ENCODE data around the gene TLR6. TPM values are rescaled to one million over a fixed set of nuclear protein-coding genes. Genes with fewer than 3 reads are reported as not detected.
"Not testable (repeated sequence)": the region's sequence is repeated elsewhere in the genome, so short reads cannot be mapped to it uniquely, and the experiment has no call there.

TLR6 gene
- total RNA-seq, 1 donor from 2014 or later, result 1.9 TPM

GRCh38 chr4:38820329-38821061 lies 36.1 kb downstream of the TLR6 start:
- no peak for DNase-seq

GRCh38 chr4:38819569-38819968 lies 37.0 kb downstream of the TLR6 start:
- no peak for DNase-seq

- no peak for DNase-seq
These were observed 38.1 kb downstream of the TLR6 start for GRCh38 chr4:38818441-38818976.

GRCh38 chr4:38815885-38816782 lies 40.5 kb downstream of the TLR6 start:
- no peak for DNase-seq

GRCh38 chr4:38814386-38814785 lies 42.2 kb downstream of the TLR6 start:
- no peak for DNase-seq

GRCh38 chr4:38811297-38811696 lies 45.3 kb downstream of the TLR6 start:
- no peak for DNase-seq

- not testable (repeated sequence) for DNase-seq
These were observed 49.2 kb downstream of the TLR6 start for GRCh38 chr4:38807462-38807861.

- not testable (repeated sequence) for DNase-seq
These were observed 50.4 kb downstream of the TLR6 start for GRCh38 chr4:38806251-38806650.

- DNase-seq, result no peak
These were observed 51.0 kb downstream of the TLR6 start for GRCh38 chr4:38805530-38806145.

GRCh38 chr4:38804654-38805295 lies 51.8 kb downstream of the TLR6 start, which contains the start of gene TLR1:
TSS of gene TLR1 (minus strand) at chr4:38804791. CDS start at chr4:38798831, 5,960 bp downstream.
- peak; percentile 70 for DNase-seq

GRCh38 chr4:38803833-38804653 lies 52.6 kb downstream of the TLR6 start:
- DNase-seq, result peak; percentile 45

- DNase-seq, result no peak
These were observed 53.9 kb downstream of the TLR6 start for GRCh38 chr4:38802561-38803355.

- DNase-seq, result no peak
These were observed 55.6 kb downstream of the TLR6 start for GRCh38 chr4:38800961-38801450.

- DNase-seq, result no peak
These were observed 56.3 kb downstream of the TLR6 start for GRCh38 chr4:38800366-38800765.

GRCh38 chr4:38795087-38795486 lies 61.5 kb downstream of the TLR6 start:
- DNase-seq, result no peak

GRCh38 chr4:38794051-38794450 lies 62.6 kb downstream of the TLR6 start:
- no peak for DNase-seq

- no peak for DNase-seq
These were observed 65.6 kb downstream of the TLR6 start for GRCh38 chr4:38791010-38791409.

- no peak for DNase-seq
These were observed 68.3 kb downstream of the TLR6 start for GRCh38 chr4:38788317-38788716.

GRCh38 chr4:38787693-38788092 lies 68.9 kb downstream of the TLR6 start:
- no peak for DNase-seq

GRCh38 chr4:38785901-38786402 lies 70.7 kb downstream of the TLR6 start:
- DNase-seq, result peak; percentile 4

All from tongue (tissue), 2 donors.